H1 (cell line): Measurements from ENCODE around the gene CRYGS. TPM values are rescaled to one million over a fixed set of nuclear protein-coding genes. Genes with fewer than 3 reads are reported as not detected.

Experiments
- CTCF ChIA-PET: fragments of 300-600 bp; sonication (Branson Sonifier 250); formaldehyde crosslinking; loops from one replicate; lab custom pipeline; 2021; ENCODE audit not compliant: partially characterized antibody; lab: Charles Lee
- POLR2A ChIA-PET: fragments of 300-600 bp; sonication (Branson Sonifier 250); formaldehyde crosslinking; loops from one replicate; lab custom pipeline; 2021; ENCODE audit warnings: inconsistent platforms; ENCODE audit not compliant: partially characterized antibody; lab: Charles Lee
- DNase-seq, 2 experiments: peaks; one replicate each; pipeline versions ENCODE4 v3.0.0 to v3.0.0-alpha.2; 2010 to 2022; ENCODE audit warnings: low spot score in 2 of 2, low read depth in 1 of 2, mixed read lengths in 1 of 2
- FAIRE-seq: peaks from 2 replicates; lab custom pipeline; 2011; peaks lifted over from hg19 to GRCh38; lab: Jason Lieb, UNC
- H2AFZ ChIP-seq: 2 replicates; pipeline ENCODE4 v1.8.1; 2012; ENCODE audit warnings: low read length, inconsistent platforms
- H2AK5ac ChIP-seq: 2 replicates; pipeline ENCODE4 v1.6.1; 2013; ENCODE audit warnings: low read depth, low read length
- H2BK120ac ChIP-seq: replicated peaks from 2 replicates; pipeline ENCODE3; 2013; ENCODE audit warnings: low read depth, low read length, inconsistent platforms
- H2BK12ac ChIP-seq: 2 replicates; pipeline ENCODE4 v1.6.1; 2013; ENCODE audit warnings: low read depth, low read length
- H2BK15ac ChIP-seq: 2 replicates; pipeline ENCODE4 v1.6.1; 2013; ENCODE audit warnings: low read length
- H2BK20ac ChIP-seq: 2 replicates; pipeline ENCODE4 v1.6.1; 2013; ENCODE audit warnings: low read length
- H2BK5ac ChIP-seq: 2 replicates; pipeline ENCODE4 v1.6.1; 2013; ENCODE audit warnings: low read depth, low read length
- H3K14ac ChIP-seq: 2 replicates; pipeline ENCODE4 v1.6.1; 2013; ENCODE audit warnings: inconsistent platforms; ENCODE audit not compliant: insufficient read length
- H3K18ac ChIP-seq: 2 replicates; pipeline ENCODE4 v1.6.1; 2013; ENCODE audit warnings: low read length; ENCODE audit errors: extremely low read depth
- H3K23ac ChIP-seq: 2 replicates; pipeline ENCODE4 v1.6.1; 2013; ENCODE audit warnings: inconsistent platforms; ENCODE audit not compliant: insufficient read length
- H3K23me2 ChIP-seq: 2 replicates; pipeline ENCODE4 v1.6.1; 2013; ENCODE audit warnings: low read depth, low read length
- H3K27ac ChIP-seq: 2 replicates; pipeline ENCODE4 v1.6.1; 2011; ENCODE audit warnings: low read depth, low read length, inconsistent platforms
- H3K27me3 ChIP-seq, 4 experiments: replicated peaks in 1 of 4; 1 replicate in 1 of 4; 2 replicates in 3 of 4; pipeline versions ENCODE4 v1.6.1 to v1.8.1; 2011 to 2013; ENCODE audit warnings: low read length in 3 of 4, mild to moderate bottlenecking in 3 of 4, inconsistent platforms in 2 of 4, mixed read lengths in 2 of 4, moderate library complexity in 1 of 4; ENCODE audit not compliant: control insufficient read depth in 3 of 4, insufficient read depth in 3 of 4; ENCODE audit errors: extremely low read depth in 1 of 4
- H3K36me3 ChIP-seq, 4 experiments: 2 replicates each; pipeline versions ENCODE4 v1.6.1 to v1.8.1; 2011 to 2013; ENCODE audit warnings: mild to moderate bottlenecking in 4 of 4, low read length in 3 of 4, moderate library complexity in 2 of 4, control low read depth in 1 of 4, inconsistent platforms in 1 of 4; ENCODE audit not compliant: insufficient read depth in 4 of 4, control insufficient read depth in 2 of 4
- H3K4ac ChIP-seq: replicated peaks from 2 replicates; pipeline ENCODE3; 2013; ENCODE audit warnings: low read length, low read depth, mixed read lengths, inconsistent platforms; ENCODE audit not compliant: insufficient read length
- H3K4me1 ChIP-seq, 4 experiments: replicated peaks in 1 of 4; 1 replicate in 1 of 4; 2 replicates in 3 of 4; pipeline versions ENCODE4 v1.6.1 to v1.8.1; 2011 to 2013; ENCODE audit warnings: low read length in 3 of 4, inconsistent platforms in 2 of 4, mixed read lengths in 1 of 4; ENCODE audit not compliant: insufficient read depth in 4 of 4, control insufficient read depth in 3 of 4
- H3K4me2 ChIP-seq, 2 experiments: 2 replicates each; pipeline versions ENCODE4 v1.6.1 to v1.8.1; 2011 to 2013; ENCODE audit warnings: low read depth in 2 of 2, low read length in 2 of 2, control low read depth in 1 of 2, inconsistent platforms in 1 of 2, mild to moderate bottlenecking in 1 of 2; ENCODE audit not compliant: insufficient read depth in 1 of 2
- H3K4me3 ChIP-seq, 4 experiments: fragments of 200-600, 300-600 bp in 1 of 4; sonication (generic), shearing (Covaris generic), sonication (Bioruptor Twin) in 1 of 4; 2 replicates each; pipeline versions ENCODE4 v1.5.1 to v1.8.1; 2011 to 2016; ENCODE audit warnings: low read length in 4 of 4, low read depth in 3 of 4, control low read depth in 2 of 4, inconsistent platforms in 2 of 4, mild to moderate bottlenecking in 2 of 4, mixed read lengths in 1 of 4, moderate library complexity in 1 of 4; ENCODE audit not compliant: insufficient read depth in 2 of 4; ENCODE audit errors: extremely low read depth in 1 of 4
- H3K56ac ChIP-seq: replicated peaks from 2 replicates; pipeline ENCODE3; 2013; ENCODE audit warnings: low read depth, mild to moderate bottlenecking, mixed read lengths, low read length, inconsistent platforms; ENCODE audit not compliant: insufficient read length
- H3K79me1 ChIP-seq: 2 replicates; pipeline ENCODE4 v1.6.1; 2013; ENCODE audit warnings: low read depth, low read length, control low read depth
- H3K79me2 ChIP-seq, 2 experiments: 2 replicates each; pipeline versions ENCODE4 v1.6.1 to v1.8.1; 2012 to 2013; ENCODE audit warnings: low read length in 2 of 2, mild to moderate bottlenecking in 2 of 2, inconsistent platforms in 1 of 2; ENCODE audit not compliant: insufficient read depth in 2 of 2, control insufficient read depth in 1 of 2
- H3K9ac ChIP-seq, 4 experiments: replicated peaks in 1 of 4; 1 replicate in 1 of 4; 2 replicates in 3 of 4; pipeline versions ENCODE4 v1.6.1 to v1.8.1; 2011 to 2013; ENCODE audit warnings: low read depth in 3 of 4, low read length in 3 of 4, control low read depth in 2 of 4, mild to moderate bottlenecking in 2 of 4, moderate library complexity in 2 of 4, inconsistent platforms in 1 of 4; ENCODE audit errors: extremely low read depth in 1 of 4
- H3K9me3 ChIP-seq, 2 experiments: 2 replicates each; pipeline versions ENCODE4 v1.6.1 to v1.8.1; 2012 to 2013; ENCODE audit warnings: mild to moderate bottlenecking in 2 of 2, moderate library complexity in 2 of 2, control low read depth in 1 of 2, inconsistent platforms in 1 of 2, low read depth in 1 of 2, low read length in 1 of 2, mixed read lengths in 1 of 2; ENCODE audit not compliant: insufficient read depth in 2 of 2
- H4K20me1 ChIP-seq, 2 experiments: replicated peaks in 1 of 2; 2 replicates each; pipeline versions ENCODE3 to v1.8.1; 2011 to 2013; ENCODE audit warnings: inconsistent platforms in 2 of 2, low read length in 2 of 2, mild to moderate bottlenecking in 1 of 2; ENCODE audit not compliant: insufficient read depth in 2 of 2, control insufficient read depth in 1 of 2
- H4K5ac ChIP-seq: 2 replicates; pipeline ENCODE4 v1.6.1; 2013; ENCODE audit warnings: low read length, low read depth, mixed read lengths, inconsistent platforms; ENCODE audit not compliant: insufficient read length
- H4K8ac ChIP-seq: 2 replicates; pipeline ENCODE4 v1.8.0; 2013; ENCODE audit warnings: mild to moderate bottlenecking, moderate library complexity, low read length, inconsistent platforms; ENCODE audit not compliant: insufficient read depth; ENCODE audit errors: extremely low read depth
- H4K91ac ChIP-seq: replicated peaks from 2 replicates; pipeline ENCODE3; 2013; ENCODE audit warnings: low read length, mixed read lengths, inconsistent platforms; ENCODE audit not compliant: insufficient read length
- BACH1 ChIP-seq: IDR thresholded peaks from 2 replicates; pipeline ENCODE4 v1.6.1; 2012; ENCODE audit warnings: low read length, improper control_type of control experiment
- CREB1 ChIP-seq: IDR thresholded peaks from 2 replicates; pipeline ENCODE4 v1.6.1; 2012; ENCODE audit warnings: inconsistent platforms
- EGR1 ChIP-seq: IDR thresholded peaks from 2 replicates; pipeline ENCODE4 v1.6.1; 2011; ENCODE audit warnings: low read depth, low read length, borderline replicate concordance
- JUN ChIP-seq: IDR thresholded peaks from 2 replicates; pipeline ENCODE4 v1.6.1; 2011; ENCODE audit warnings: low read depth, mild to moderate bottlenecking, improper control_type of control experiment, low read length
- KDM5A ChIP-seq: fragments of 200-600 bp; IDR thresholded peaks from 2 replicates; pipeline ENCODE4 v1.7.1; 2012; ENCODE audit warnings: mild to moderate bottlenecking, low read length, inconsistent platforms, mixed read lengths
- NRF1 ChIP-seq: IDR thresholded peaks from 2 replicates; pipeline ENCODE4 v1.6.1; 2011; ENCODE audit warnings: mild to moderate bottlenecking, low read depth, low read length, improper control_type of control experiment
- POLR2AphosphoS5 ChIP-seq: IDR thresholded peaks from 2 replicates; pipeline ENCODE4 v1.6.1; 2011; ENCODE audit warnings: low read depth, low read length
- SP4 ChIP-seq: IDR thresholded peaks from 2 replicates; pipeline ENCODE4 v1.6.1; 2012; ENCODE audit warnings: low read length, inconsistent platforms
- TAF7 ChIP-seq: optimal IDR thresholded peaks from 2 replicates; pipeline ENCODE3; 2011; ENCODE audit warnings: low read depth, mild to moderate bottlenecking, inconsistent platforms, low read length, moderate library complexity, borderline replicate concordance
- WGBS, 2 experiments: shearing (Covaris generic) in 1 of 2; methylation state at CpG; one replicate each; pipeline versions ENCODE4 v1.1.6 to v1.1.7; 2013 to 2015; ENCODE audit warnings: low lambda C conversion rate in 2 of 2, mixed read lengths in 2 of 2, inconsistent platforms in 1 of 2, low coverage in 1 of 2, missing lambda C conversion rate in 1 of 2; ENCODE audit not compliant: insufficient replicate concordance in 2 of 2, insufficient coverage in 1 of 2, insufficient read length in 1 of 2; ENCODE audit errors: extremely low coverage in 1 of 2, missing lambda C conversion rate in 1 of 2; 5-methylcytosine and 5-hydroxymethylcytosine counted together
- polyA plus RNA-seq, 7 experiments: library from polyadenylated mRNA; depleted of rRNA in 3 of 7; stranded (reverse) in 5 of 7; unstranded in 2 of 7; fragments of >200 nt in 5 of 7; fragments of 200-250 nt in 2 of 7; gene quantifications; 1 replicate in 5 of 7; 2 replicates in 1 of 7; 4 replicates in 1 of 7; pipeline versions ENCODE4 v1.2.1 to v1.2.3, GENCODE V29; 2011 to 2013; ENCODE audit warnings: missing spikeins in 2 of 7, mixed read lengths in 2 of 7
- total RNA-seq: library from RNA; stranded (reverse); fragmentation: NEBNext Ultra II Directional; extraction: Animal tissue kit (Norgen Biotek cat#: 25700); gene quantifications from 2 replicates; pipeline ENCODE4 v1.2.1, GENCODE V29; 2021
- TF ChIP-seq, protein P1 (sequence below): IDR thresholded peaks from 2 replicates; pipeline ENCODE4 v1.6.1; 2011; ENCODE audit warnings: low read length, improper control_type of control experiment

The CRYGS gene
- total and polyA plus RNA-seq, 2 of the 8 experiments (the other 6 are each of a cell fraction or from before 2014, with no cell fraction given): 1.5 to 1.8 TPM

DNA sequence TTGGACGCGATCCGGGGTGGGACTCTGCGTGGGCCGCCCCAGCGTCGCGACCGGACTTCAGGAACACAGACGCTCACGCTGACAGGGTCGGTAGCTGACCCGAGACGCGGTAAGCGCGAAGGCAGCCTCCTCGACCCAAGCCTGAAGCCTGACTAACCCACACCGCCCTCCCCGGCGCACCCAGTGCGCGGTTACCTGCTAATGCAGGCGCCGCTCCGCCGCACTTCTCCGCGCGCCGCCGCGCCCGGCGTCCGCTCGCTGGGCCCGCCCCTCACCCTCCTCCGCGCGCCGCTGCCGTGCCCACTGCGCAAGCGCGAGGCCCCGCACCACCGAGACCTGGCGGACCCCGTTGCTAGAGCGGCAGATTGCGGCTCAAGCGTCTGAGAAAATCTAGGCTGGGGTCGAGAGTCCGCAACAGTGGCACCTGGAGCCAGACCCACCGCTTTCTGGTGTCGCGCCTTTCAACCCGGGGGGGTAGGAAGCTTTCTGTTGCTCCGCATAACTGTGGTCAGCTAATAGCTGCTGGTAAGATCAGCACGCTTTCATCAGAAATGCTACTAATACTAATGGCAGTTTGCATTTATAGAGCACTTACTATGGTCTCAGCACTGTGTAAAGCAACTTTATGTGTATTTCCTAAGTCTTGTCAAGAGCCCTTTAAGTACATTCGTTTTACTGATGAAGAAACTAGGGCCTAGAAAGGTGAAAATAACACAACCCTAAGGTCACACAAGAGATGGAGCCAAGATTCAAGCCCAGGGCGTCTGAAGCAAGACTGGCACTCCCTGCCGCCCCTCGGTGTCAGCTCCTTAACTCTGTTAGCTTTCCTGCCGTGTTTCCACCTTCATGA is 23.1 kb upstream of the CRYGS start, which contains the start of gene TBCCD1:
Gene TBCCD1, minus strand, starts transcription at position 268 of the 850 bp plus-strand sequence. CDS start 3,010 bp downstream, outside the sequence.
- peak within 1 kb of the TSS; percentile 98 for H4K5ac ChIP-seq
- H3K79me1 ChIP-seq: peaks cover 3% of the 10 kb centered on the region
- peaks cover 0 to 21% of the 10 kb centered on the region in 2 experiments; a peak in 3 of 4 replicates for H3K79me2 ChIP-seq
- H4K20me1 ChIP-seq: peaks cover 0 to 4% of the 10 kb centered on the region in 2 experiments
- no peak within 1 kb of the TSS for H3K23ac ChIP-seq
- H3K9ac ChIP-seq: peak within 1 kb of the TSS; percentile 77 to 87 (median 82)
- peak within 1 kb of the TSS; percentile 72 for H3K14ac ChIP-seq
- H2BK120ac ChIP-seq: no peak within 1 kb of the TSS
- FAIRE-seq: no peak
- ChIA-PET POLR2A (interaction anchor here (0.8 to 9.0 kb wide), 10 partner anchors 10 to 364 kb away, joined by 3 to 96 read pairs (median 4); partner anchors contain the start of gene EIF4A2), CTCF (interaction anchor here (0.9 to 1.6 kb wide), 3 partner anchors 27 to 308 kb away, joined by 3 to 6 read pairs (median 3); no protein-coding TSS in a partner anchor)
- peak within 1 kb of the TSS; percentile 62 for H3K18ac ChIP-seq
- H3K4me3 ChIP-seq: peak within 1 kb of the TSS; percentile 89 to 97 (median 90)
- peak within 1 kb of the TSS; percentile 74 for H3K27ac ChIP-seq
- peak within 1 kb of the TSS; percentile 63 for H3K56ac ChIP-seq
- H3K9me3 ChIP-seq: no peaks in the 10 kb centered on the region
- H3K4me2 ChIP-seq: peak within 1 kb of the TSS; percentile 84 to 87
- H2BK5ac ChIP-seq: peak within 1 kb of the TSS; percentile 62; the same call in 1 of the 2 replicates
- H3K23me2 ChIP-seq: peaks cover 16% of the 10 kb centered on the region
- peak; percentile 77 to 100 for DNase-seq
- no peaks in the 10 kb centered on the region for H3K27me3 ChIP-seq
- peaks cover 0 to under 1% (median under 1%) of the 10 kb centered on the region in 4 experiments; a peak in 2 of 8 replicates for H3K36me3 ChIP-seq
- H2AK5ac ChIP-seq: no peak within 1 kb of the TSS
- H2BK12ac ChIP-seq: no peak within 1 kb of the TSS
- no peak within 1 kb of the TSS for H2BK20ac ChIP-seq
- H2BK15ac ChIP-seq: no peak within 1 kb of the TSS
- peak within 1 kb of the TSS; percentile 73; the same call in 1 of the 2 replicates for H4K8ac ChIP-seq
- peaks cover 0 to 11% (median 4%) of the 10 kb centered on the region in 4 experiments; a peak in 6 of 7 replicates for H3K4me1 ChIP-seq
- H4K91ac ChIP-seq: peak within 1 kb of the TSS; percentile 89
- H3K4ac ChIP-seq: no peak within 1 kb of the TSS
- H2AFZ ChIP-seq: peak within 1 kb of the TSS; percentile 93
- 4% methylated on average over 51 of the region's 66 CpGs; no CpG with 5 or more reads in 1 of the 2 experiments for WGBS, 2 experiments
- peak; percentile 40; the same call in 1 of the 2 replicates for TF ChIP-seq SP4
- no peak for TF ChIP-seq JUN
- peak; percentile 53 for TF ChIP-seq BACH1
- peak; percentile 54 for TF ChIP-seq TAF7
- peak; percentile 91 for TF ChIP-seq NRF1
- peak; percentile 89 for TF ChIP-seq POLR2AphosphoS5
- peak; percentile 87 for TF ChIP-seq CREB1
- TF ChIP-seq, protein P1, sequence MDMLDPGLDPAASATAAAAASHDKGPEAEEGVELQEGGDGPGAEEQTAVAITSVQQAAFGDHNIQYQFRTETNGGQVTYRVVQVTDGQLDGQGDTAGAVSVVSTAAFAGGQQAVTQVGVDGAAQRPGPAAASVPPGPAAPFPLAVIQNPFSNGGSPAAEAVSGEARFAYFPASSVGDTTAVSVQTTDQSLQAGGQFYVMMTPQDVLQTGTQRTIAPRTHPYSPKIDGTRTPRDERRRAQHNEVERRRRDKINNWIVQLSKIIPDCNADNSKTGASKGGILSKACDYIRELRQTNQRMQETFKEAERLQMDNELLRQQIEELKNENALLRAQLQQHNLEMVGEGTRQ: no peak
- peak; percentile 75; the same call in 1 of the 2 replicates for TF ChIP-seq EGR1
- 0 out of 2 replicates have a peak, but pooled peaks have one; percentile 36 for TF ChIP-seq KDM5A
